Esophagus muscularis mucosa (tissue), 4 donors: Measurements from ENCODE around the gene TTLL12.

Experiments used
- EP300 ChIP-seq: sonication (generic); formaldehyde crosslinking; IDR thresholded peaks from one replicate; pipeline ENCODE4 v1.6.1; 2017; ENCODE audit warnings: antibody characterized with exemption
- POLR2A ChIP-seq: fragments of 450-650 bp; IDR thresholded peaks from one replicate; pipeline ENCODE4 v1.6.1; 2017; ENCODE audit warnings: antibody characterized with exemption, moderate library complexity, mild to moderate bottlenecking, low read depth
- TF ChIP-seq, protein P1 (sequence below), 3 experiments: fragments of 200-600 bp in 2 of 3; fragments of 450-650 bp in 1 of 3; sonication (generic) in 2 of 3; IDR thresholded peaks; one replicate each; pipeline ENCODE4 v1.5.1; 2017 to 2019; ENCODE audit warnings: antibody characterized with exemption in 3 of 3, mild to moderate bottlenecking in 2 of 3, moderate library complexity in 1 of 3

DNA sequence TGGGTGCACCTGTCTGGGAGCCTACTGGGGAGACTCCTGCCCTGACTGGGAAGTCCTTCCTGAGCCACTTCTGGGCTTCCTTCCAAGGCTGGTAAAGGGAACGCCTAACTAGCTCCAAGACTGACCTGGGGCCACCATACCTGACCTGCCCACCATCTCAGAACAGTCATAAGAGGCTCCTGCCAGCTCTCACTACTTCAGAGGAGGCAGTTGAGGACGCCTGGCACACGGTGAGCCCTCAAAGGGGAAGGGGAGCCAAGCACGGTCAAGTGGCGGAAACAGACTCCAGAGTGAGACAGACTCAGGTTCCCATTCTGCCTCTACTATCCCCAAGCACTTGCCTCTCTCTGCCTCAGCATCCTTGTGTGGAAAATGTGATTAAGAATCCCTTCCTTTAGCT, 51.4 kb downstream of the TTLL12 start:
- TF ChIP-seq, protein P1, sequence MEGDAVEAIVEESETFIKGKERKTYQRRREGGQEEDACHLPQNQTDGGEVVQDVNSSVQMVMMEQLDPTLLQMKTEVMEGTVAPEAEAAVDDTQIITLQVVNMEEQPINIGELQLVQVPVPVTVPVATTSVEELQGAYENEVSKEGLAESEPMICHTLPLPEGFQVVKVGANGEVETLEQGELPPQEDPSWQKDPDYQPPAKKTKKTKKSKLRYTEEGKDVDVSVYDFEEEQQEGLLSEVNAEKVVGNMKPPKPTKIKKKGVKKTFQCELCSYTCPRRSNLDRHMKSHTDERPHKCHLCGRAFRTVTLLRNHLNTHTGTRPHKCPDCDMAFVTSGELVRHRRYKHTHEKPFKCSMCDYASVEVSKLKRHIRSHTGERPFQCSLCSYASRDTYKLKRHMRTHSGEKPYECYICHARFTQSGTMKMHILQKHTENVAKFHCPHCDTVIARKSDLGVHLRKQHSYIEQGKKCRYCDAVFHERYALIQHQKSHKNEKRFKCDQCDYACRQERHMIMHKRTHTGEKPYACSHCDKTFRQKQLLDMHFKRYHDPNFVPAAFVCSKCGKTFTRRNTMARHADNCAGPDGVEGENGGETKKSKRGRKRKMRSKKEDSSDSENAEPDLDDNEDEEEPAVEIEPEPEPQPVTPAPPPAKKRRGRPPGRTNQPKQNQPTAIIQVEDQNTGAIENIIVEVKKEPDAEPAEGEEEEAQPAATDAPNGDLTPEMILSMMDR (IDR thresholded peaks at IDR 0.05): no peak
- no peak for TF ChIP-seq POLR2A
- TF ChIP-seq EP300: no peak
